AG04449 (cell line): ENCODE measurements around the gene SMAD3.

Experiments
- CTCF ChIA-PET: fragments of 350-600 bp; formaldehyde crosslinking; extraction: SDS; loops from one replicate; lab custom pipeline; 2021; ENCODE audit warnings: antibody characterized with exemption; lab: Yijun Ruan, JAX
- POLR2A ChIA-PET: fragments of 400-600, 350-600 bp; formaldehyde crosslinking; extraction: SDS; loops from one replicate; lab custom pipeline; 2020; ENCODE audit warnings: antibody characterized with exemption, inconsistent platforms; lab: Yijun Ruan, JAX
- DNase-seq: peaks from one replicate; pipeline ENCODE4 v3.0.0-alpha.2; 2010; ENCODE audit warnings: low read depth, low spot score
- H3K4me3 ChIP-seq: 2 replicates; pipeline ENCODE4 v1.5.1; 2011; ENCODE audit warnings: low read depth, mild to moderate bottlenecking, control low read depth, low read length
- CTCF ChIP-seq: IDR thresholded peaks from one replicate; pipeline ENCODE4 v1.5.1; 2011; ENCODE audit warnings: mild to moderate bottlenecking, moderate library complexity, low read length, control low read depth, inconsistent platforms; ENCODE audit not compliant: insufficient read depth; ENCODE audit errors: missing control alignments

SMAD3 gene

GRCh38 chr15:67110958-67111864, 45.8 kb downstream of the SMAD3 start:
- DNase-seq, result no peak
- ChIA-PET POLR2A (no interaction called here), CTCF (interaction anchor here (1.0 to 1.9 kb wide), 3 partner anchors 11 to 37 kb away, joined by 3 to 5 read pairs (median 3); no protein-coding TSS in a partner anchor)
- no peak for TF ChIP-seq CTCF
- no peak overlapping the region for H3K4me3 ChIP-seq

GRCh38 chr15:67114046-67114445, 48.6 kb downstream of the SMAD3 start:
- ChIA-PET CTCF (interaction anchor here (2.3 kb wide), 1 partner anchor 10 kb away, joined by 6 read pairs; no protein-coding TSS in a partner anchor), POLR2A (no interaction called here)
- no peak for DNase-seq
- no peak for TF ChIP-seq CTCF
- H3K4me3 ChIP-seq, result no peak overlapping the region

GRCh38 chr15:67114846-67115585, 49.6 kb downstream of the SMAD3 start:
- ChIA-PET CTCF (interaction anchor here (2.3 kb wide), 1 partner anchor 9 kb away, joined by 6 read pairs; no protein-coding TSS in a partner anchor), POLR2A (no interaction called here)
- no peak for DNase-seq
- no peak overlapping the region for H3K4me3 ChIP-seq
- no peak for TF ChIP-seq CTCF

GRCh38 chr15:67115586-67115969, 50.2 kb downstream of the SMAD3 start:
- ChIA-PET CTCF (interaction anchor here (2.3 kb wide), 1 partner anchor 8 kb away, joined by 6 read pairs; no protein-coding TSS in a partner anchor), POLR2A (no interaction called here)
- no peak for TF ChIP-seq CTCF
- no peak overlapping the region for H3K4me3 ChIP-seq
- DNase-seq, result no peak

GRCh38 chr15:67116742-67117141, 51.3 kb downstream of the SMAD3 start:
- H3K4me3 ChIP-seq, result no peak overlapping the region
- DNase-seq, result no peak
- CTCF ChIA-PET, result interaction anchor here (1.0 kb wide), 1 partner anchor 12 kb away, joined by 3 read pairs; no protein-coding TSS in a partner anchor
- POLR2A ChIA-PET, result no interaction called here
- TF ChIP-seq CTCF, result no peak
